ENCODE measurements around the gene C11orf98.
"Not testable (repeated sequence)": the region's sequence is repeated elsewhere in the genome, so short reads cannot be mapped to it uniquely, and the experiment has no call there.

The C11orf98 gene

DNA sequence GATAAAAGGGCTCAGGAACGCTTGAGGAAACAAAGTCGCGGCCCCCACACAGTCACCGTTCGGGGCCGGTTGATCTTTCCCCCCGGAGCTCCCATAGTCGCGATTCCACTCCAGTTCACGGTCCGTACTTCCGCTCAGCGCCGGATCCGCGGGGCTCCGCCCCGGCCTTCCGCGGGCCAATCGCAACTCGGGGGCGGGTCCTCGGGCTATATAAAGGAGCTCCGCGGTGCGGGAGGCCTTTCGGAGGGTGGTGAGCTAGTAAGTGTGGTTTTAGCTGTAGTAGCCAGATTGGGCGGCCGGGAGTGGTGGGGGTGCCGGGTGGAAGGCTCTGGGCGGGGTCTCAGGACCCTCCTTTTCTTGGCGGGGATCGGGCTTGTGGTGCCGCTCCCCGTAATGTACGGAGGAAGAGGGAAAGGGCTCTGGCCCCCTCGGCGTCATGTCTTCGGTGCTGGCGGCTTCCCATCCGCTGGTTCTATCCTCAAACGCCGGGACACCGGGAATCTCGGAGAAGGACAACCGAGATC is at the start of gene C11orf98, which contains the start of gene CSKMT:
TSS of gene C11orf98 (minus strand) at position 136 of the 524 bp plus-strand sequence. CDS start at position 95, 41 bp downstream.
TSS of gene CSKMT (plus strand) at position 238 of the 524 bp plus-strand sequence. CDS start 568 bp downstream, outside the sequence.
- DNase-seq: peak; percentile 95

DNA sequence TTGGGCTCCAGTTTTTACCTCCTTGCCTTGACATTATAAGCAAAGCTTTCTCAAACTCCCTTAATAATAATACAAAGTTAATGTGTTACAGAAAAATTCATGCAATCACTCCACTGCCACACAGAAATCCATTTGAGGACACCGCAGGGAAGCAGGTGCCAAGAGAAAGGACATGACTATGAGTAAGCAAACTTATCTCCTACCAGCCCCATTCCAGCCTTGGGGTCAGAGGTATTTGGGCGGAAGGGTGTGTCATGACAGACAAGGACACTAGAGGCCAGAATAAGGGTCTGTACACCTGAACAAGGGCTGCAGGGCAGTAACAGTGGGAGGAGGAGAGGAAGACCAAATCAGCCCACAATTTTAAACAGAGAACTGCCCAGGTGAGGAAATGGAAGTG is 48.3 kb upstream of the C11orf98 start:
- DNase-seq: no peak

DNA sequence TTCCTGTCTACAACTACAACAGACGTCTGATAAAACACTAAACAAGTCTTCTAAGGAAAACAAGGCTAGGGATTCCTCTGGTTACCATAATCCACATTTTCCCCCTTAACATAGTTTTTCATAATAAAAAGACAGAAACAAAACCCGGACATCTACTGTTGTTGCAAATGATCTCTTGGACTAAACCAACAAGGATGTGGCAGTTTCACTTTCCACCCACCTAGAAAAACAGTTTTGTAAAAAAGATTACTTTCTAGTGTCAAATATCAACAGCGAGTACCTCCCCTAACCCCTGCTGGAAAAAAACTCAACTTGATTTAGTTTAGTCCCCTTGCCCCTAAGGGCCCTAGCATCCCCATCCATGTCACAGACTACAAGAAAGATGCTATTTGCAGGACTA is 47.9 kb upstream of the C11orf98 start:
- DNase-seq: no peak

DNA sequence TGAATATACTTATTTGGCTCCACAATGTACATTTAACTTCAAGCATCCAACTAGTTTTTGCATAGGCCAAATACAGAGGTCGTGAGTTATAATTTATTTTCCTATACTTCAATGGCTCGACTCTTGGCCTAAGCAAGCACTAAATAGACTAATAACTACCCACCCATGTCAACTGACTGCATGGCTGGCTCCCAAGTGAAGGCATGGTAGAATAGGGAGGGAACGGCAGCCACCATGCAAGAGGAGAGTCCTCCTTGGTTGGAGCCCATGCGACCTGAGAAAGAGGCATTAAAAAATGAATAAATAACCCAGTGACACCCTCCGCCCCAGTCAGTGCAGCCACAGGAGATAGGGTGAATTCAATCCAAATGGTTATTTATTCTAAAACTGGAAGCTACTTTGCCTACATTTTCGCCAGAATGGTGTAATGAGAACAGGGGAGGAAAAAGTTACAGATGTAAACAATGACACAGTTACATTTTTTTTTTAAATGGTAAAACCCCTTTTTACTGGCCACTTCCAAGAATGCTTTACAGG is 47.3 kb upstream of the C11orf98 start:
- no peak for DNase-seq

DNA sequence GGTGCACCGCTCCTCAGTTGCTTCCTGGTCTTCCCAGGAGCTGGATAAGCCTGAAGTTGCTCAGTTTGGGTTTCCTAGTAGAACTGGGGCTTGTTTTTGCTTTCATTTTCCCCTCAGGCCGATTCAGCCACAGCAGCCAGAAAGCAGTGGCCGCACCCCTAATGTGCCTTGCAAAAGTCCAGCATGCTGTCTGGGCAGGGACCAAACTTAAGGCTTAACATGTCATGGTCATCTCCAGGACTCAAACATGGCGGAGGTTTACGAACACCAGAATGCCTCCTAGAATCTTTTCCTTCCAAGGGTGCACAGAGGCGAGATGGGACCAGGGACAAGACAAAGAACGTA is 45.0 kb upstream of the C11orf98 start:
- no peak for DNase-seq

DNA sequence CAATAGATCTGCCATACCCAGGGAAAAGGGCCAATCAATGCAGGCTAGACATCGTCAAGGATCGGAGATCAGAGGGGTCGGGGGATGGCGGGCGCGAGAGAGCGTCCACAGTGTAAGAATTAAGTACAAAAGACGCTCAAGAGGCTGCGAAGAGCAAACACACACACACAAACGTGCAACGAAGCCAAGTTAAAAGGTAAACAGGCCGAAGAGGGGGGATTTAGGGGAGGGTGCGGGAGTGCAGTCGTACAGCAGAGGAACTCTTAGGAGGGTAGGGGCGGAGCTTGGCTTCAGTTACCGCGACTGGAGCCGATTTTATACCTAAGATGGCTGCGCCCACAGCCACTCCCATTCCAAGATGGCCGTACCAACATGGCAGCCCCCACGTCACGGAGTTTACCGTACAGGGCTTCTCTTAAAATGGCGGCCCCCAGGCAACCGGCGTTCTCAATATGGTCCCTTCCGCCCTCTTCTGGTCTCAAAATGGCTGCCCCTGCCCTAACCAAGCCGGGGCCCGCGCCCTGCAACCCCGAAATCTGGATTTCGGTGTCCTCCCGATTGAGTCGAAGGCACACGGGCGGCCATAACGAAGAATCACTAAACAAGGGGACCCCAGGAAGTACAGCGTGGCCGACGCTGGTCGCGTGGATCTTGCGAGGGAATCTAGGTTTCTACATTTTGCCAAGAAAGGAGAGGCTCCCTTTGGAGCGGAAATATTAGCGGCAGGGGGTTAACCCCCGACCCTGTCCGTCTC is 44.4 kb upstream of the C11orf98 start:
- peak; percentile 90 for DNase-seq

DNA sequence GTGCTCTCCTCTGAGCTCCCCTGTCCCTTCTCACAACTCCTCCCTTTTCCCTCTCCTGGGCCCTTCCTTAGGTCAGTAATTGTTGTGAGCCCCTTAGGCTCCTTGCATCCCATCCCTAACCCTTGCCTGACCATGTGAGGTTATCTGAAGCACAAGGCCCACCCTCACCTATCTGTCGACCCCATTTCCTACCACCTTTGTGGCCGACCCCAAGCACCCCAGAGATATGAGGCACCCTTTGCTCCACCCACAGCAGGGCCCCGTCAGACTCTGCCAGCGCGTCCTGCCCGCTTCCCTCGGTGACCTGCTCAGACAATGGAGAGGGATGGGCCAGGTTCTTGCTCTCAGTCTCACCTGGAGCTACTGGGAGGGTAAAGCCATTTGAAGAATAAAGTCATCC is 43.8 kb upstream of the C11orf98 start:
- peak; percentile 43 for DNase-seq

DNA sequence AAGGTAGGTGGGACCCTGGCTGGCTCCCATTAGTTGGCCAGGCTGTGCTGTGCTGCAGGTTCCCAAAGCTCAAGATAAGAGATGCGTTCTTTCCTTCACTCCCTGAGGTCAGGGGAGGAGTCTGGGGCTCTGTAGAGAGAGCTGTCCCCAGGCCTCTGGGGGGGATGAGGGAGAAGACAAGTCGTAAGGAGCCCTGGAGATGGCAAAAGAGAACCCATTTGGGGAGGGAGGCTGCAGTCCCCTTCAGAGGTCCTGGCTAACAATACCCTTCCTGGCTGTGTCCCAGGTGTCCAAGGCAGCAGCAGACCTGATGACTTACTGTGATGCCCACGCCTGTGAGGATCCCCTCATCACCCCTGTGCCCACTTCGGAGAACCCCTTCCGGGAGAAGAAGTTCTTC is 43.4 kb upstream of the C11orf98 start:
- DNase-seq: no peak

DNA sequence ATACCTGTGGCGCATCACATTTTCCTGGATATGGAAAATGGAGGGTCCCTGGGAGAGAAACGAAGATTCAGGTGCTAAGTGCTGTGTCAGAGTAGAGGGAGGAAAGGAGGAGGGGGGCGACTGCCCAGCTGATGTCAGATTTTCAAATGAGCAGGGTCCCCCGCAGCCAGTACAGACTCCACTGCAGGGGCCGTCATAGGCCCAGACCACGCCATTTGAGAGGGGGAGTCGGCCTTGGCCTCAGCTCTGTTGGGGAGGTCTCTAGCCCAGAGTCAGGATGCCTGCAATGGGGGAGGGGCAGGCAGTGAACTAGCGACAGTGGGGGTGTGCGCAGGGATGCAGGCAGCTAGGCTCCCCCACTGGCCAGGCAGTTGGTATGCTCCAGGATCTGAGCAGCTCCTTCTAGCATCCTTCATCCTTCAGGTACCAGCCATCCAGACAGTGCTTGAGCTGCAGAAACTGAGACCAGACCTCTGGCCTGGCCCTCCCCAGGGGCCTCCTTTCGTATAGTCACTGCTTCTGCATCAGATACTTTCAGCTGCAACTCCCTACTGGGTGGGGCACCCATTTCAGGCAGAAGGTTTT is 42.4 kb upstream of the C11orf98 start, which contains the start of the genes BSCL2 and GNG3:
TSS of gene BSCL2 (minus strand) at position 148 of the 585 bp plus-strand sequence. CDS start 229 bp downstream, outside the sequence.
TSS of gene GNG3 (plus strand) at position 400 of the 585 bp plus-strand sequence. CDS start 620 bp downstream, outside the sequence.
- DNase-seq: no peak

DNA sequence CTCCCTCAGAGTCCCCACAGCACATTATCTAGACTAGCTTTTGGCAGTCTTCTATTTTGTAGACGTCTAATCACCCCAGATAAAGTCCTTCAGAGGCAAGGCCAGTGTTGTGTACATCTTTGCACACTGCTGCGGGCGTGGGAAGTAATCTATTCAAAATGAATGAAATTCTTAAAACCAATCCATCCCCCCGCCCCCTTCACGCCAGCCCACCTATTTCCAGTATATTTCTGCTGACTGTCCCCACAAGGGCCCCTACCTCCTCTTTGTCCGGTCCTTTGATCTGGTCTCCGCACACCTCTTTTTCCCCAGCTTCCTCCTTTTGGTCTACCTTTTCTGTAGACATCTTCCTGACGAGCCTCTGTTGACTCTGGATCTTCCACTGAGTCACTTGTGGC is 41.8 kb upstream of the C11orf98 start:
- DNase-seq: no peak

DNA sequence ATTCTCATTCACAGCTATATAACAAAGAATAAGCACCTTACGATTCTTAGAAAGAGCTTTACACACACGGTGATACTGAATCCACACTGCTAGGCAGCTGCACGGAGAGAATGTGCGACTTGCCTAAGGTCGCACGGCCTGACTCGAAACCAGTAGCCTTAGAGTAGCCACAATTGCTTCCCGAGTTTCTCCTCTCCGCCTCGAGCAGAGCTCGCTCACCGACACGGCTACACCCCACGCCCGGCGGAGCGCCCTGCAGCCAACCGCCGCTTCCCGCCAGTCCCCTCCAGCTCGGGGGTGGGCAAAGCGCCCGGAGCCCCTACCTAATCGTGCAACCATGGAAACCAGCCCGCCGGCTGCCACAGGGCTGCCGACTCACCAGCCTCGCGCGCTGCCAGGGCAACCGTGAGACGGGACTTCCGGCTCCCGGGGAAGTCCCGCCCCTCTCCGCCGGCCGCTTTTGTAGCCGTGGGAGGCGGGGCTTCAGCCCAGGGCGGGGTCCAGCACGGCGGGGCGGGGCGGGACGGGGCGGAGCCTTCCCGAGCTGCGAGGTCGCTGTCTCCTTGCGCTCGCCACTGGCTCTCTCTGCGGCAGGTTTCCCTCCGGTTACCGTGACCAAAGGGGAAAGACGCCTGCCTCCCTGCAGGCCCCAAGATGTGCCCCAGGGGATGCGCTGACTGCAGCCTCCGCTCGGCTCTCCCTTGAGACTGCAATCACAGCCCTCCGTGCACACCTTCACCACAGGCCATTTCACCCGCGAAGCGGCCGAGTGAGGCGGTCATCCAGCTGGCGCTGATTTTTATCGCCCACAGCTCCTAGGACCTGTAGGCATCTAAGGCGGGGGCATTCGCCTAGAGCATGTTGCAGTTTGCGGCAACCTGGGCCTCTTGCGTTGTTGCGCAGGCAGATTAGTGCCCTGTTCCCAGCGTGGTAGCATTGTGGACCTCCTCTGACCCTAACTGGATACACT is 41.2 kb upstream of the C11orf98 start:
- DNase-seq: peak; percentile 96

DNA sequence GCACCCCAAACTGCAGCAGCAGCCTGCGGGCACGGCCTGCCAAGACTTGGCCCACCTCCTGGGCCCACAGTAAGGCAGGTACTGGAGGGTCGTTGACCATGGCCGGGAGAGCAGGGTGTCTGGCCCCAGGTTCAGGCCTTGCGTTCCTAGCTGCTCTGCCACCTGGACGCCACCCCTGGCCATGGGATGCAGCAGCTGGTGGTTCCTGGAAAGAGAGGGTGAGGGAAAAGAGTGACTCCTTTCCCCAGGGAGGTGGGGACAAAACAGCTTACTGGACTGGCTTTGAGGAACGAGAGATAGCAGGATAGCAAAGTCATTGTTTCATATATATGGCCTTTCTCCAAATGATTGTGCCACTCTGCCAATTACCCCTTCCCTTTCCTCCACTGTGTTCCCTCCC is 40.4 kb upstream of the C11orf98 start:
- DNase-seq: no peak

DNA sequence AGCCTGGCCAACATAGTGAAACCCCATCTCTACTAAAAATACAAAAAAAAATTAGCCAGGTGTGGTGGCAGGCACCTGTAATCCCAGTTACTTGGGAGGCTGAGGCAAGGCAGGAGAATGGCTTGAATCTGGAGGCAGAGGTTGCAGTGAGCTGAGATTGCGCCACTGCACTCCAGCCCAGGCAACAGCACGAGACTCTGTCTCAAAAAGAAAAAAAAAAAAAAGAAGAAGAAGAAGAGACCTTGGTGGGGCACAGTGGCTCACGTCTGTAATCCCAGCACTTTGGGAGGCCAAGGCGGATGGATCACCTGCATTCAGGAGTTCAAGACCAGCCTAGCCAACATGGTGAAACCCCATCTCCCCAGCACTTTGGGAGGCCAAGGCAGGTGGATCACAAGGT is 38.9 kb upstream of the C11orf98 start:
- not testable (repeated sequence) for DNase-seq

DNA sequence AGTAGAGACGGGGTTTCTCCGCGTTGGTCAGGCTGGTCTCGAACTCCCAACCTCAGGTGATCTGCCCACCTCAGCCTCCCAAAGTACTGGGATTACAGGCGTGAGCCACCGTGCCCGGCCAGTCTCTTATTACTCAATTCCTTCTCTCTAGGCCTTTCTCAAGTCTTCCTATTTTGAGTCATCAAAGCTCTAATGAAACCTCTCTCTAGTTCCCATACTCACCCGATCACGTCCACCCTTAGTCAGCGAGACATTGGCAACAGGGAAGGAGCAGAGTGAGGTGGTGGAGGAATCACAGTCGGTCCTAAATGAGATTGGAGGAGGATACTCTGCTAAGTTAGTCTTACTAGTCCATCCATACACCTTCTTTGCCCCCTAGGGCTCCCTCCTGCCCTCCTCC is 37.2 kb upstream of the C11orf98 start:
- no peak for DNase-seq

DNA sequence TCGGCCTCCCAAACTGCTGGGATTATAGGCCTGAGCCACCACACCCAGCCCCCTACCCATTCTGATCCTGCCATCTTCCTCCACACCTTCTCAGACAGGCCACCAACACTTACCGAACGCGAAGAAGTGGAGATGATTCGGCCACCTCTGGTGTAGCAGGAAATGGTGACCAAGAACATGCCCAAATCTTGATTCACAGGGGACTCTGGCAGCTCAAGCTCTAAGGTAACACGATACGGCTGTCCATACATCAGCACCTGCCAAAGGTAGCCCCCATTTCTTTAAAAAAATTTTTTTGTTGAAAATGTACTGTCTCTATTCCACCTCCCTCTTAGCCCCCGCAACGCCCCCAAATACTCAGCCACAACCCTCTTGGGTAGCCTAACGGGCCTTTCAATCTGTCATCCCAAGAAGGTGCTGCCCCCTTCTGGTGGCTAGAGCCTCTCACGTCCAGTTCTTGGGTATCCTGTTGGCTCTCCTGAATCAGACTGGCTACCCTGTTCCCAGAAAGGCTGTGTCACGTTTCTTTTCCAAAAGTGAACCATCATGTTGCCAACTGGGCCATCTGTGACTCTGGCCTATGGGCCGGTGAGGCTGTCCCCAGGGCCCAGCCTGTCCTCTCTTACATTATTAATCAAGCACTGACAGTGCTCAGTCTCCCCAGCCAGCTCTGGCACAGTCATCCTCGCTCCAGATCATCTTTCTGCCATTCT is 29.6 kb upstream of the C11orf98 start:
- DNase-seq: peak; percentile 67

DNA sequence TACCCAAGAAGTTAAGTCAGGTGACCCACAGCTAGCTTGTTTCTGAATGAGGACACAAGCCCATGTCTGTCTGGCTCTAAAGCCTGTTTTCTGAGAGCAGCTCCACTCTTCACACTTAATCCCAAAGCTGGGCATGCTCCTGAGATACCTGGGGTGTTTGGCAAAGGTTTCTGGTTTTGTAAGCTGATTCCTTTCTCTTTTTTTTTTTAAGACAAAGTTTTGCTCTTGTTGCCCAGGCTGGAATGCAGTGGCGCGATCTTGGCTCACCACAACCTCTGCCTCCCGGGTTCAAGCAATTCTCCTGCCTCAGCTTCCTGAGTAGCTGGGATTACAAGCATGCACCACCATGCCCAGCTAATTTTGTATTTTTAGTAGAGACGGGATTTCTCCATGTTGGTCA is 28.6 kb upstream of the C11orf98 start:
- not testable (repeated sequence) for DNase-seq

DNA sequence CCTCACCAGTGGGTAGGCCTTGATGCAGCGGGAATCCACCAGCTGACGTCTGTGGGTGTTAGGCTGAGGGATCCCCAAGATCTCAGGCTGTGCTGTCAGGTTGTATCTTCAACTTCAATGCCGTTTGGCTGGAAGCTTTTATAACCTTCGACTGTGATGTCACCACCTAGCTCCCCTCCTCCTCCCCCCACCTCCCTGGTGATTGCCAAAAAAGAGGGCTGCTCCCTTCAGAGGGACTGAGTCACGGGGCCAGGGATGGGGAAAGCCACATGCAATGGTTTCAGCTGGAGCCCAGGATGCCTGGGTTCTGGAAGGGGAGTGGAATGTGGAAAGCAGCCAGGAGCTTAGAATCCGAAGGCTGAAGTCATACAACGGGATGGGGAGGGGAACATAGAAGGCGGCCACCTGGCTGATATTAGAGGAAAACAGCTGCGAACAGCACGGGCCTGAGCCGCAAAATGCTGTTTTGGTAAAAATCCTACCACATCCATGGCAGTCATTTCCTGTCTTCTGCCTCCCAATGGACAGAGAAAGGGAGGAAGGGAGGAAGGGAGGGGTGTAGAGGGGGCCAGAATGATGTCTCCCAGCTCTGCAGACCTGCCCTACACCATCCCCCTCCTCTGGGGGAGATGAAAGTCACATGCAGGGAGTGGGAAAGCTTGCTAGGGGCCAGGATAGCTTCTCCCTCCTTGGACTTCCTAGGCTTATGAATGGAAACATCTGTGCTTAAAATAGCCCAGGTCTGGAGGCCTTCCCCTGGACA is 24.6 kb upstream of the C11orf98 start, which contains the start of gene LRRN4CL:
TSS of gene LRRN4CL (minus strand) at position 110 of the 763 bp plus-strand sequence. CDS start 1,022 bp downstream, outside the sequence.
- DNase-seq: no peak

DNA sequence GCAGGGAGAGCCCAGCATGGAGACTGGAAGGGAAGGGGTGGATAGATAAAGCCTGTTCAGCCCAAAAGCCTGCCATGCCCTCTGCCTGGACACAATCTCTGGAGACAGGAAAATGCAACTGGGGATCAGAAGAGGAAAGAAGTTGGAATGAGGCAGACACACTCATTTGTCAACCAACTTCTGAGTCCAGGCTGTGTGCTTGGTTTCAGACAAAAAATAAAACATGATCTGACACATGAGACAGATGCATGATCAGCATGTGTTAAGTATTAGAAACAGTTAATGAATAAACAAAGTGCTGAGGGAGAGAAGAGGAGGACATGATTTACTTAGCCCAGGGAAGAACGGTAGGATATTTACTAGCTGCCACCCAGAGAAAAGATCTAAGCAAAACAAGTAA is 23.5 kb upstream of the C11orf98 start:
- DNase-seq: no peak

DNA sequence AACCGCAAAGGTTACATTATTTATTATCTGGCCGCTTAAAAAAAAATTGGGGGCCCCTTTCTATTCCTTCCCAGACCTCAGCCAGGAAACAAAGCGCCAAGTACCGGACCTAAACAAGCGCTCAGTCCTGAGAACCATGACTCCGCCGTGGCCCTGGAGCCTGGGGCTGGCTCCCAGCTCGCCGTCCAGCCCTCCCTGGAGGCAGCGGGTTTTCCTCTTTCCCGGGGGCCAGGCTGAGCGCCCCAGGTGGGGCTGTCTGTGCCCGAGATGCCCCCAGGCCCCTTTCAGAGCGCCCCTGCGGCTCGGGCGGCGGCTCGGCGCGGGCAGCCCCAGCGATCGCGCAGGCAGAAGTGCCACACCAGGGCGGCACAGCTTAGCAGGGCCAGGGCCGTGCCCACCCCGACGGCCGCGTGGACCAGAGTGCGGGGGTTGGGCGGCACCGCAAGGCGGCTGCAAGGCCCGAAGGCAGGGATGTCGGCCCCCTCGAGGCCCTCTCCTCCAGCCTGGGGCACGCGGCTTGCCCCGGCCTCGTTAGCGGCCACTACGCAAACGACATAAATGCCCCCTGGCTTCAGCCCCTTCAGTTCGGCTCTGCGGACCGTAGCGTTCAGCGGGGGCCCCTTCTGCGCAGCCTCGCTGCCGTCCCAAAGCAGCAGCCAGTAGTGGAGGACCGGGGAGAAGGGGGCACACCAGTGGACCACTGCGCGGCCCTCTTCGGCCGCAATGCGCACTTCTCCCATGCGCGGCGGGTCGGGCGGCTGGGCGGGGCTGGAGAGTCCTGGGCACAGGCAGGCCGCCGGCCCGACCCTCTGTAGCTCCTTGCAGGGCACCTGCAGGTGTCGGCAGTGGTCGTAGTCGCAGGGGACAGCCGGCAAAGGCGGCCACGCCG is 22.7 kb upstream of the C11orf98 start:
- no peak for DNase-seq

DNA sequence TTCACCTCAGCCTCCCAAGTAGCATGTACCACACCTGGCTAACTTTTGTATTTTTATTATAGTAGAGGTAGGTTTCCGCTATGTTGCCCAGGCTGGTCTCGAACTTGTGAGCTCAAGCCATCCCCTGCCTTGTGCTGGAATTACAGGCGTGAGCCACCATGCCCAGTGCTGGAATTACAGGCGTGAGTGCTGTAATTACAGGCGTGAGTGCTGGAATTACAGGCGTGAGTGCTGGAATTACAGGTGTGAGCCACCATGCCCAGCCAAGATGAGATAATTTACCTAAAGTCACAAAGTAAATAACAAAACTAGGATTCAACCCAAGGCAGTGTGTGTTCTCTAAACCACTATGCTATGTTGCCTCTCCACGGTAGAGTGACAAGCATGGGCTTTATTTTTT is 17.5 kb upstream of the C11orf98 start:
- no peak for DNase-seq
